Measurements from ENCODE around the gene KIF2A.

- TF ChIP-seq FOSL1 (IDR thresholded peaks at IDR 0.05; ENCODE audit: insufficient read depth, low read depth, low read length) = no peak
- TF ChIP-seq CTCF (IDR thresholded peaks at IDR 0.05; ENCODE audit: control extremely low read depth in 1 of 3, insufficient read depth in 1 of 3, low read depth in 1 of 3, low read length in 3 of 3) = no peak
- no peak for TF ChIP-seq EGR1 (IDR thresholded peaks at IDR 0.05; ENCODE audit: borderline replicate concordance, low read depth, low read length)
- TF ChIP-seq JUND (IDR thresholded peaks at IDR 0.05; ENCODE audit: low read length) = no peak
- TF ChIP-seq BACH1 (IDR thresholded peaks at IDR 0.05; ENCODE audit: low read length) = no peak
- TF ChIP-seq MAFK (IDR thresholded peaks at IDR 0.05; ENCODE audit: low read depth, low read length) = no peak
- no peak for TF ChIP-seq SIRT6 (IDR thresholded peaks at IDR 0.05; ENCODE audit: low read length)
- no peak for TF ChIP-seq NANOG (IDR thresholded peaks at IDR 0.05; ENCODE audit: insufficient read depth, low read depth, low read length, poor library complexity, severe bottlenecking)
- no peak for TF ChIP-seq POLR2A (IDR thresholded peaks at IDR 0.05; ENCODE audit: control extremely low read depth in 1 of 2, low read depth in 2 of 2, low read length in 2 of 2)
- TF ChIP-seq CEBPB (IDR thresholded peaks at IDR 0.05; ENCODE audit: low read depth, low read length) = no peak
- no peak for TF ChIP-seq EZH2 (IDR thresholded peaks at IDR 0.05; ENCODE audit: low read depth, low read length, severe bottlenecking)
- TF ChIP-seq CHD1 (IDR thresholded peaks at IDR 0.05; ENCODE audit: low read depth, low read length) = no peak
Observed at GRCh38 chr5:62315376-62316175, 9.6 kb downstream of the KIF2A start.

Measured in H1 (cell line).